OCI-LY1 (cell line): ENCODE measurements around the gene PDE6A.

Source experiments
- H2AFZ ChIP-seq: fragments of 200-600 bp; sonication (generic), shearing (Covaris generic); 2 replicates; pipeline ENCODE4 v1.6.0; 2014; ENCODE audit warnings: antibody characterized with exemption, mild to moderate bottlenecking, low read length
- H3F3A ChIP-seq: fragments of 200-600 bp; sonication (generic), shearing (Covaris generic); 2 replicates; pipeline ENCODE4 v1.6.0; 2014; ENCODE audit warnings: mild to moderate bottlenecking, antibody characterized with exemption, low read length, moderate library complexity; ENCODE audit not compliant: insufficient read depth
- H3K27ac ChIP-seq: fragments of 200-600 bp; sonication (generic); 2 replicates; pipeline ENCODE4 v1.5.1; 2014; ENCODE audit warnings: low read length, mixed run types, mild to moderate bottlenecking, low read depth; ENCODE audit not compliant: poor library complexity, severe bottlenecking
- H3K27me3 ChIP-seq: fragments of 200-600 bp; sonication (generic); 2 replicates; pipeline ENCODE4 v1.6.0; 2014; ENCODE audit warnings: antibody characterized with exemption, mild to moderate bottlenecking, low read length, moderate library complexity; ENCODE audit not compliant: insufficient read depth
- H3K36me3 ChIP-seq: fragments of 200-600 bp; sonication (generic); 2 replicates; pipeline ENCODE4 v1.6.1; 2014; ENCODE audit warnings: mild to moderate bottlenecking, antibody characterized with exemption, low read length, moderate library complexity, mixed read lengths; ENCODE audit not compliant: insufficient read depth
- H3K4me1 ChIP-seq: fragments of 200-600 bp; sonication (generic); 2 replicates; pipeline ENCODE4 v1.5.1; 2014; ENCODE audit warnings: mild to moderate bottlenecking, low read length, moderate library complexity; ENCODE audit not compliant: insufficient read depth, severe bottlenecking
- H3K4me2 ChIP-seq: fragments of 200-600 bp; sonication (generic), shearing (Covaris generic); 2 replicates; pipeline ENCODE4 v1.6.1; 2014; ENCODE audit warnings: low read length
- H3K4me3 ChIP-seq: fragments of 200-600 bp; sonication (generic); 2 replicates; pipeline ENCODE4 v1.5.1; 2014; ENCODE audit warnings: low read length, low read depth, mild to moderate bottlenecking, mixed read lengths; ENCODE audit not compliant: poor library complexity, severe bottlenecking
- H3K79me2 ChIP-seq: fragments of 200-600 bp; shearing (Covaris generic); 2 replicates; pipeline ENCODE4 v1.6.1; 2016; ENCODE audit warnings: mixed run types, low read length, mixed read lengths; ENCODE audit not compliant: insufficient read depth
- H3K9ac ChIP-seq: fragments of 200-600 bp; sonication (generic), shearing (Covaris generic); 2 replicates; pipeline ENCODE4 v1.6.1; 2014; ENCODE audit warnings: mild to moderate bottlenecking, low read length, mixed read lengths
- H3K9me2 ChIP-seq: fragments of 200-600 bp; sonication (generic), shearing (Covaris generic); 2 replicates; pipeline ENCODE4 v1.6.1; 2014; ENCODE audit warnings: low read depth, mild to moderate bottlenecking, low read length, mixed read lengths
- H3K9me3 ChIP-seq: fragments of 200-600 bp; shearing (Covaris generic); 2 replicates; pipeline ENCODE4 v1.6.1; 2014; ENCODE audit warnings: low read length, mixed read lengths
- H4K20me1 ChIP-seq: fragments of 200-600 bp; sonication (generic), shearing (Covaris generic); 2 replicates; pipeline ENCODE4 v1.6.0; 2016; ENCODE audit warnings: mild to moderate bottlenecking, low read length; ENCODE audit not compliant: insufficient read depth
- CTCF ChIP-seq: fragments of 200-600 bp; sonication (generic), shearing (Covaris generic); IDR thresholded peaks from 2 replicates; pipeline ENCODE4 v1.5.1; 2017; ENCODE audit warnings: mild to moderate bottlenecking, antibody characterized with exemption, low read length, moderate library complexity, mixed read lengths
- EZH2 ChIP-seq: fragments of 200-600 bp; sonication (generic), shearing (Covaris generic); IDR thresholded peaks from 2 replicates; pipeline ENCODE4 v1.8.0; 2017; ENCODE audit warnings: borderline replicate concordance, mixed run types, mild to moderate bottlenecking, antibody characterized with exemption, low read length, moderate library complexity, mixed read lengths

Gene PDE6A

GRCh38 chr5:149870697-149871096 is 73.9 kb downstream of the PDE6A start:
- no peak overlapping the region for H3K4me2 ChIP-seq
- no peaks in the 10 kb centered on the region for H3K79me2 ChIP-seq
- TF ChIP-seq CTCF (no peak), EZH2 (no peak)
- H3K9me2 ChIP-seq = no peaks in the 10 kb centered on the region
- no peaks in the 10 kb centered on the region for H3F3A ChIP-seq
- H2AFZ ChIP-seq = no peak overlapping the region
- H3K9ac ChIP-seq = no peak overlapping the region
- H3K36me3 ChIP-seq = no peaks in the 10 kb centered on the region
- H3K27ac ChIP-seq = no peak overlapping the region
- H3K4me3 ChIP-seq = no peak overlapping the region
- H4K20me1 ChIP-seq = no peaks in the 10 kb centered on the region
- H3K9me3 ChIP-seq = no peaks in the 10 kb centered on the region
- H3K4me1 ChIP-seq = no peaks in the 10 kb centered on the region
- no peaks in the 10 kb centered on the region; the same call in 1 of the 2 replicates for H3K27me3 ChIP-seq

GRCh38 chr5:149870232-149870631 is 74.4 kb downstream of the PDE6A start:
- Histone ChIP-seq H3K4me1 (no peaks in the 10 kb centered on the region), H3K4me2 (no peak overlapping the region), H2AFZ (no peak overlapping the region), H3K9ac (no peak overlapping the region), H3K79me2 (no peaks in the 10 kb centered on the region), H3K9me3 (no peaks in the 10 kb centered on the region), H3K4me3 (no peak overlapping the region), H4K20me1 (no peaks in the 10 kb centered on the region), H3K9me2 (no peaks in the 10 kb centered on the region), H3K27me3 (no peaks in the 10 kb centered on the region; the same call in 1 of the 2 replicates), H3K27ac (no peak overlapping the region), H3F3A (no peaks in the 10 kb centered on the region), H3K36me3 (no peaks in the 10 kb centered on the region)
- TF ChIP-seq EZH2 = no peak
- no peak for TF ChIP-seq CTCF

GRCh38 chr5:149869411-149869821 is 75.2 kb downstream of the PDE6A start:
- no peaks in the 10 kb centered on the region for H3F3A ChIP-seq
- no peaks in the 10 kb centered on the region; the same call in 1 of the 2 replicates for H3K27me3 ChIP-seq
- no peak overlapping the region for H3K27ac ChIP-seq
- no peaks in the 10 kb centered on the region for H3K9me2 ChIP-seq
- TF ChIP-seq CTCF (no peak), EZH2 (no peak)
- no peak overlapping the region for H3K4me2 ChIP-seq
- H3K9ac ChIP-seq = no peak overlapping the region
- no peaks in the 10 kb centered on the region for H4K20me1 ChIP-seq
- no peaks in the 10 kb centered on the region for H3K4me1 ChIP-seq
- H2AFZ ChIP-seq = no peak overlapping the region
- no peaks in the 10 kb centered on the region for H3K79me2 ChIP-seq
- H3K9me3 ChIP-seq = no peaks in the 10 kb centered on the region
- no peak overlapping the region for H3K4me3 ChIP-seq
- H3K36me3 ChIP-seq = no peaks in the 10 kb centered on the region
